Loucy (cell line): ENCODE results near the gene ABCF2.

Experiments
- H2AFZ ChIP-seq: fragments of 200-600 bp; sonication (generic); 2 replicates; pipeline ENCODE4 v1.6.0; 2016; ENCODE audit warnings: antibody characterized with exemption, mild to moderate bottlenecking, low read length, moderate library complexity
- H3F3A ChIP-seq: fragments of 200-600 bp; 2 replicates; pipeline ENCODE4 v1.6.0; 2016; ENCODE audit warnings: antibody characterized with exemption, low read depth, mild to moderate bottlenecking
- H3K27me3 ChIP-seq: fragments of 200-600 bp; sonication (generic); 2 replicates; pipeline ENCODE4 v1.6.1; 2014; ENCODE audit warnings: low read length, mild to moderate bottlenecking; ENCODE audit not compliant: insufficient read depth, poor library complexity, severe bottlenecking
- H3K36me3 ChIP-seq: fragments of 200-600 bp; sonication (generic); 2 replicates; pipeline ENCODE4 v1.6.1; 2016; ENCODE audit warnings: low read length; ENCODE audit not compliant: insufficient read depth
- H3K4me1 ChIP-seq: fragments of 200-600 bp; sonication (generic); 2 replicates; pipeline ENCODE4 v1.5.1; 2014; ENCODE audit warnings: low read length, mild to moderate bottlenecking; ENCODE audit not compliant: insufficient read depth, poor library complexity, severe bottlenecking
- H3K4me2 ChIP-seq: fragments of 200-600 bp; sonication (generic); 2 replicates; pipeline ENCODE4 v1.6.0; 2014; ENCODE audit warnings: antibody characterized with exemption, low read length, low read depth, mild to moderate bottlenecking; ENCODE audit not compliant: poor library complexity, severe bottlenecking
- H3K4me3 ChIP-seq: fragments of 200-600 bp; sonication (generic); 2 replicates; pipeline ENCODE4 v1.5.1; 2014; ENCODE audit warnings: low read length, mild to moderate bottlenecking, mixed read lengths; ENCODE audit not compliant: poor library complexity, severe bottlenecking
- H3K79me2 ChIP-seq: fragments of 200-600 bp; sonication (generic); 2 replicates; pipeline ENCODE4 v1.6.1; 2014; ENCODE audit warnings: low read length; ENCODE audit not compliant: insufficient read depth
- H3K9ac ChIP-seq: fragments of 200-600 bp; sonication (generic); 2 replicates; pipeline ENCODE4 v1.6.0; 2014; ENCODE audit warnings: mild to moderate bottlenecking, low read depth, low read length, moderate library complexity; ENCODE audit not compliant: poor library complexity, severe bottlenecking
- H3K9me2 ChIP-seq: fragments of 200-600 bp; sonication (generic); replicated peaks from 2 replicates; pipeline ENCODE4 v1.6.1; 2016; ENCODE audit warnings: low read depth, low read length, mixed read lengths
- H3K9me3 ChIP-seq: fragments of 200-600 bp; sonication (generic); 2 replicates; pipeline ENCODE4 v1.6.1; 2014; ENCODE audit warnings: mild to moderate bottlenecking, antibody characterized with exemption, low read length, low read depth; ENCODE audit not compliant: insufficient read depth
- H4K20me1 ChIP-seq: fragments of 200-600 bp; sonication (generic); 2 replicates; pipeline ENCODE4 v1.6.0; 2014; ENCODE audit warnings: antibody characterized with exemption, low read length, mild to moderate bottlenecking; ENCODE audit not compliant: insufficient read depth, poor library complexity, severe bottlenecking
- CTCF ChIP-seq: fragments of 200-600 bp; sonication (generic); conservative IDR thresholded peaks from 2 replicates; pipeline ENCODE4 v1.5.1; 2014; ENCODE audit warnings: mild to moderate bottlenecking, antibody characterized with exemption, low read length
- EZH2phosphoT487 ChIP-seq: fragments of 200-600 bp; IDR thresholded peaks from 2 replicates; pipeline ENCODE4 v1.6.1; 2018; ENCODE audit warnings: antibody characterized with exemption, mild to moderate bottlenecking, moderate library complexity, borderline replicate concordance

ABCF2 gene

GRCh38 chr7:151175047-151175792, 51.8 kb downstream of the ABCF2 start:
- no peaks in the 10 kb centered on the region for H3K9me2 ChIP-seq
- no peaks in the 10 kb centered on the region for H3K36me3 ChIP-seq
- H3K4me2 ChIP-seq, result no peak overlapping the region
- H3K27me3 ChIP-seq, result no peaks in the 10 kb centered on the region
- H2AFZ ChIP-seq, result no peak overlapping the region
- no peak overlapping the region for H3K4me3 ChIP-seq
- H4K20me1 ChIP-seq, result no peaks in the 10 kb centered on the region
- TF ChIP-seq CTCF, result no peak
- no peak for TF ChIP-seq EZH2phosphoT487
- H3K9me3 ChIP-seq, result no peaks in the 10 kb centered on the region
- H3K9ac ChIP-seq, result no peak overlapping the region
- no peaks in the 10 kb centered on the region for H3K79me2 ChIP-seq
- no peaks in the 10 kb centered on the region for H3K4me1 ChIP-seq
- no peaks in the 10 kb centered on the region for H3F3A ChIP-seq

- no peak overlapping the region for H2AFZ ChIP-seq
- no peaks in the 10 kb centered on the region for H3K27me3 ChIP-seq
- H3K4me1 ChIP-seq, result no peaks in the 10 kb centered on the region
- no peak overlapping the region for H3K4me2 ChIP-seq
- H3K9me3 ChIP-seq, result no peaks in the 10 kb centered on the region
- no peak overlapping the region for H3K9ac ChIP-seq
- H3K4me3 ChIP-seq, result no peak overlapping the region
- no peaks in the 10 kb centered on the region for H3F3A ChIP-seq
- no peaks in the 10 kb centered on the region for H3K9me2 ChIP-seq
- no peaks in the 10 kb centered on the region for H3K36me3 ChIP-seq
- no peak for TF ChIP-seq EZH2phosphoT487
- TF ChIP-seq CTCF, result no peak
- no peaks in the 10 kb centered on the region for H4K20me1 ChIP-seq
- H3K79me2 ChIP-seq, result no peaks in the 10 kb centered on the region
These were observed 52.6 kb downstream of the ABCF2 start for GRCh38 chr7:151174246-151175046.

- Histone ChIP-seq H3K9me3 (no peaks in the 10 kb centered on the region), H3K79me2 (no peaks in the 10 kb centered on the region), H3K27me3 (no peaks in the 10 kb centered on the region), H3F3A (no peaks in the 10 kb centered on the region), H3K9me2 (no peaks in the 10 kb centered on the region), H3K9ac (no peak overlapping the region), H3K36me3 (no peaks in the 10 kb centered on the region), H3K4me1 (no peaks in the 10 kb centered on the region), H3K4me3 (no peak overlapping the region), H2AFZ (no peak overlapping the region), H3K4me2 (no peak overlapping the region), H4K20me1 (no peaks in the 10 kb centered on the region)
- TF ChIP-seq CTCF (no peak), EZH2phosphoT487 (no peak)
These were observed 53.4 kb downstream of the ABCF2 start for GRCh38 chr7:151173386-151174245.
